ENCODE results near the gene RGL2. TPM values are rescaled to one million over a fixed set of nuclear protein-coding genes. Genes with fewer than 3 reads are reported as not detected.

Gene RGL2
- total and polyA plus RNA-seq, 10 of the 15 experiments (the other 5 are each of a cell fraction or from before 2014, with no cell fraction given), result 0.84 to 21.2 (median 6.8) TPM

- TF ChIP-seq, protein P1, sequence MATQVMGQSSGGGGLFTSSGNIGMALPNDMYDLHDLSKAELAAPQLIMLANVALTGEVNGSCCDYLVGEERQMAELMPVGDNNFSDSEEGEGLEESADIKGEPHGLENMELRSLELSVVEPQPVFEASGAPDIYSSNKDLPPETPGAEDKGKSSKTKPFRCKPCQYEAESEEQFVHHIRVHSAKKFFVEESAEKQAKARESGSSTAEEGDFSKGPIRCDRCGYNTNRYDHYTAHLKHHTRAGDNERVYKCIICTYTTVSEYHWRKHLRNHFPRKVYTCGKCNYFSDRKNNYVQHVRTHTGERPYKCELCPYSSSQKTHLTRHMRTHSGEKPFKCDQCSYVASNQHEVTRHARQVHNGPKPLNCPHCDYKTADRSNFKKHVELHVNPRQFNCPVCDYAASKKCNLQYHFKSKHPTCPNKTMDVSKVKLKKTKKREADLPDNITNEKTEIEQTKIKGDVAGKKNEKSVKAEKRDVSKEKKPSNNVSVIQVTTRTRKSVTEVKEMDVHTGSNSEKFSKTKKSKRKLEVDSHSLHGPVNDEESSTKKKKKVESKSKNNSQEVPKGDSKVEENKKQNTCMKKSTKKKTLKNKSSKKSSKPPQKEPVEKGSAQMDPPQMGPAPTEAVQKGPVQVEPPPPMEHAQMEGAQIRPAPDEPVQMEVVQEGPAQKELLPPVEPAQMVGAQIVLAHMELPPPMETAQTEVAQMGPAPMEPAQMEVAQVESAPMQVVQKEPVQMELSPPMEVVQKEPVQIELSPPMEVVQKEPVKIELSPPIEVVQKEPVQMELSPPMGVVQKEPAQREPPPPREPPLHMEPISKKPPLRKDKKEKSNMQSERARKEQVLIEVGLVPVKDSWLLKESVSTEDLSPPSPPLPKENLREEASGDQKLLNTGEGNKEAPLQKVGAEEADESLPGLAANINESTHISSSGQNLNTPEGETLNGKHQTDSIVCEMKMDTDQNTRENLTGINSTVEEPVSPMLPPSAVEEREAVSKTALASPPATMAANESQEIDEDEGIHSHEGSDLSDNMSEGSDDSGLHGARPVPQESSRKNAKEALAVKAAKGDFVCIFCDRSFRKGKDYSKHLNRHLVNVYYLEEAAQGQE (IDR thresholded peaks at IDR 0.05; ENCODE audit: low read depth, low read length), result no peak
- TF ChIP-seq, protein P2, sequence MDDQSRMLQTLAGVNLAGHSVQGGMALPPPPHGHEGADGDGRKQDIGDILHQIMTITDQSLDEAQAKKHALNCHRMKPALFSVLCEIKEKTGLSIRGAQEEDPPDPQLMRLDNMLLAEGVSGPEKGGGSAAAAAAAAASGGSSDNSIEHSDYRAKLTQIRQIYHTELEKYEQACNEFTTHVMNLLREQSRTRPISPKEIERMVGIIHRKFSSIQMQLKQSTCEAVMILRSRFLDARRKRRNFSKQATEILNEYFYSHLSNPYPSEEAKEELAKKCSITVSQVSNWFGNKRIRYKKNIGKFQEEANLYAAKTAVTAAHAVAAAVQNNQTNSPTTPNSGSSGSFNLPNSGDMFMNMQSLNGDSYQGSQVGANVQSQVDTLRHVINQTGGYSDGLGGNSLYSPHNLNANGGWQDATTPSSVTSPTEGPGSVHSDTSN (IDR thresholded peaks at IDR 0.05; ENCODE audit: insufficient replicate concordance, low read depth, low read length), result no peak
- TF ChIP-seq JUNB (IDR thresholded peaks at IDR 0.05) (no peak), FOXK2 (IDR thresholded peaks at IDR 0.05) (no peak), CREB1 (IDR thresholded peaks at IDR 0.05; ENCODE audit: low read depth) (no peak), NR2C2 (IDR thresholded peaks at IDR 0.05; ENCODE audit: borderline replicate concordance, control insufficient read depth, insufficient read length, low read depth) (peak; percentile 67), ZZZ3 (IDR thresholded peaks at IDR 0.05; ENCODE audit: control insufficient read depth, insufficient read length, low read depth) (no peak), ZSCAN29 (IDR thresholded peaks at IDR 0.05) (no peak), CREM (IDR thresholded peaks at IDR 0.05; ENCODE audit: low read depth) (no peak; the same call in 1 of the 2 replicates), KLF5 (IDR thresholded peaks at IDR 0.05; ENCODE audit: partially characterized antibody) (no peak), POU2F2 (IDR thresholded peaks at IDR 0.05; ENCODE audit: borderline replicate concordance, low read depth, low read length) (peak; percentile 17; the same call in 1 of the 3 replicates), SP1 (IDR thresholded peaks at IDR 0.05; ENCODE audit: low read depth, low read length) (peak; percentile 36), NBN (IDR thresholded peaks at IDR 0.05) (no peak), TBL1XR1 (IDR thresholded peaks at IDR 0.05; ENCODE audit: low read depth, low read length) (no peak), MEF2A (IDR thresholded peaks at IDR 0.05; ENCODE audit: insufficient read depth, low read depth, low read length) (0 out of 2 replicates have a peak, but pooled peaks have one; percentile 16)
- TF ChIP-seq, protein P3, sequence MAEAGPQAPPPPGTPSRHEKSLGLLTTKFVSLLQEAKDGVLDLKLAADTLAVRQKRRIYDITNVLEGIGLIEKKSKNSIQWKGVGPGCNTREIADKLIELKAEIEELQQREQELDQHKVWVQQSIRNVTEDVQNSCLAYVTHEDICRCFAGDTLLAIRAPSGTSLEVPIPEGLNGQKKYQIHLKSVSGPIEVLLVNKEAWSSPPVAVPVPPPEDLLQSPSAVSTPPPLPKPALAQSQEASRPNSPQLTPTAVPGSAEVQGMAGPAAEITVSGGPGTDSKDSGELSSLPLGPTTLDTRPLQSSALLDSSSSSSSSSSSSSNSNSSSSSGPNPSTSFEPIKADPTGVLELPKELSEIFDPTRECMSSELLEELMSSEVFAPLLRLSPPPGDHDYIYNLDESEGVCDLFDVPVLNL (IDR thresholded peaks at IDR 0.05; ENCODE audit: low read depth, low read length), result no peak
- TF ChIP-seq, protein P4, sequence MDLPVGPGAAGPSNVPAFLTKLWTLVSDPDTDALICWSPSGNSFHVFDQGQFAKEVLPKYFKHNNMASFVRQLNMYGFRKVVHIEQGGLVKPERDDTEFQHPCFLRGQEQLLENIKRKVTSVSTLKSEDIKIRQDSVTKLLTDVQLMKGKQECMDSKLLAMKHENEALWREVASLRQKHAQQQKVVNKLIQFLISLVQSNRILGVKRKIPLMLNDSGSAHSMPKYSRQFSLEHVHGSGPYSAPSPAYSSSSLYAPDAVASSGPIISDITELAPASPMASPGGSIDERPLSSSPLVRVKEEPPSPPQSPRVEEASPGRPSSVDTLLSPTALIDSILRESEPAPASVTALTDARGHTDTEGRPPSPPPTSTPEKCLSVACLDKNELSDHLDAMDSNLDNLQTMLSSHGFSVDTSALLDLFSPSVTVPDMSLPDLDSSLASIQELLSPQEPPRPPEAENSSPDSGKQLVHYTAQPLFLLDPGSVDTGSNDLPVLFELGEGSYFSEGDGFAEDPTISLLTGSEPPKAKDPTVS (IDR thresholded peaks at IDR 0.05; ENCODE audit: low read depth, low read length), result no peak
- TF ChIP-seq, protein P5, sequence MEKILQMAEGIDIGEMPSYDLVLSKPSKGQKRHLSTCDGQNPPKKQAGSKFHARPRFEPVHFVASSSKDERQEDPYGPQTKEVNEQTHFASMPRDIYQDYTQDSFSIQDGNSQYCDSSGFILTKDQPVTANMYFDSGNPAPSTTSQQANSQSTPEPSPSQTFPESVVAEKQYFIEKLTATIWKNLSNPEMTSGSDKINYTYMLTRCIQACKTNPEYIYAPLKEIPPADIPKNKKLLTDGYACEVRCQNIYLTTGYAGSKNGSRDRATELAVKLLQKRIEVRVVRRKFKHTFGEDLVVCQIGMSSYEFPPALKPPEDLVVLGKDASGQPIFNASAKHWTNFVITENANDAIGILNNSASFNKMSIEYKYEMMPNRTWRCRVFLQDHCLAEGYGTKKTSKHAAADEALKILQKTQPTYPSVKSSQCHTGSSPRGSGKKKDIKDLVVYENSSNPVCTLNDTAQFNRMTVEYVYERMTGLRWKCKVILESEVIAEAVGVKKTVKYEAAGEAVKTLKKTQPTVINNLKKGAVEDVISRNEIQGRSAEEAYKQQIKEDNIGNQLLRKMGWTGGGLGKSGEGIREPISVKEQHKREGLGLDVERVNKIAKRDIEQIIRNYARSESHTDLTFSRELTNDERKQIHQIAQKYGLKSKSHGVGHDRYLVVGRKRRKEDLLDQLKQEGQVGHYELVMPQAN (conservative IDR thresholded peaks at IDR 0.05), result peak; percentile 59; the same call in 1 of the 2 replicates
Measured at GRCh38 chr6:33314515-33314942, 15.8 kb upstream of the RGL2 start (continued).
